GM12878 (cell line): ENCODE results near the gene CNGA1. TPM values are rescaled to one million over a fixed set of nuclear protein-coding genes. Genes with fewer than 3 reads are reported as not detected.
A peak's percentile ranks its signal among the peaks of the same experiment; 100 is the strongest.

ENCODE experiments used
- CEBPB ChIP-seq, 2 experiments: fragments of 150-350 bp in 1 of 2; IDR thresholded peaks; 2 replicates each; pipeline ENCODE4 v1.6.1; 2012 to 2014; ENCODE audit warnings: low read depth in 2 of 2, low read length in 2 of 2, borderline replicate concordance in 1 of 2, inconsistent platforms in 1 of 2
- CEBPZ ChIP-seq: fragments of 150-350 bp; IDR thresholded peaks from 2 replicates; pipeline ENCODE4 v1.6.1; 2016; ENCODE audit warnings: low read depth, low read length
- CHD4 ChIP-seq: fragments of 200-600 bp; sonication (generic); IDR thresholded peaks from 2 replicates; pipeline ENCODE4 v1.6.1; 2016; ENCODE audit warnings: mild to moderate bottlenecking
- CTCF ChIP-seq, 3 experiments: IDR thresholded peaks in 2 of 3; conservative IDR thresholded peaks in 1 of 3; 2 replicates each; pipeline ENCODE4 v1.5.1; 2011; ENCODE audit warnings: low read depth in 3 of 3, low read length in 3 of 3, mild to moderate bottlenecking in 3 of 3, control low read depth in 2 of 3, moderate library complexity in 2 of 3, inconsistent platforms in 1 of 3, mixed read lengths in 1 of 3; ENCODE audit not compliant: control insufficient read depth in 2 of 3, insufficient read depth in 1 of 3; ENCODE audit errors: extremely low read depth in 1 of 3
- HCFC1 ChIP-seq: fragments of 150-350 bp; IDR thresholded peaks from 2 replicates; pipeline ENCODE4 v1.6.1; 2014; ENCODE audit warnings: low read length
- MEF2A ChIP-seq: IDR thresholded peaks from 2 replicates; pipeline ENCODE4 v1.6.1; 2011; ENCODE audit warnings: low read depth, mild to moderate bottlenecking, low read length, moderate library complexity; ENCODE audit not compliant: insufficient read depth
- NFYB ChIP-seq: IDR thresholded peaks from 2 replicates; pipeline ENCODE4 v1.6.1; 2011; ENCODE audit warnings: low read depth, mild to moderate bottlenecking, low read length, improper control_type of control experiment, moderate library complexity; ENCODE audit not compliant: insufficient read depth
- PRDM15 ChIP-seq: fragments of 450-650 bp; formaldehyde crosslinking; IDR thresholded peaks from 2 replicates; pipeline ENCODE4 v1.4.0; 2020; ENCODE audit warnings: mild to moderate bottlenecking, moderate library complexity
- SP1 ChIP-seq: IDR thresholded peaks from one replicate; pipeline ENCODE4 v1.6.1; 2011; ENCODE audit warnings: low read depth, low read length
- TCF7 ChIP-seq: IDR thresholded peaks from 2 replicates; pipeline ENCODE4 v1.6.1; 2014; ENCODE audit warnings: antibody characterized with exemption, borderline replicate concordance
- ZNF24 ChIP-seq: fragments of 450-650 bp; IDR thresholded peaks from 2 replicates; pipeline ENCODE4 v1.6.1; 2017; ENCODE audit warnings: antibody characterized with exemption, mild to moderate bottlenecking
- ZNF687 ChIP-seq: fragments of 450-650 bp; IDR thresholded peaks from 2 replicates; pipeline ENCODE4 v1.6.1; 2017; ENCODE audit warnings: mild to moderate bottlenecking, moderate library complexity
- polyA plus RNA-seq, 11 experiments: library from polyadenylated mRNA; depleted of rRNA in 4 of 11; unstranded in 6 of 11; stranded (reverse) in 5 of 11; fragments of >200 nt; fragmentation: Nextera tagmentation in 4 of 11; fragmentation: Illumina TruSeq in 1 of 11; extraction: Ambion mirVana in 4 of 11; extraction: Trizol in 1 of 11; gene quantifications; 1 replicate in 1 of 11; 2 replicates in 10 of 11; pipeline versions ENCODE4 v1.2.1 to v1.2.3, GENCODE V29; 2011 to 2016; ENCODE audit warnings: inconsistent platforms in 2 of 11, missing spikeins in 2 of 11, low read depth in 1 of 11
- total RNA-seq, 4 experiments: library from RNA; depleted of rRNA in 3 of 4; stranded (reverse); fragments of >200 nt in 3 of 4; fragmentation: Illumina TruSeq in 1 of 4; extraction: Trizol in 1 of 4; gene quantifications; 2 replicates each; pipeline versions ENCODE4 v1.2.1 to v1.2.3, GENCODE V29; 2013 to 2021

Gene CNGA1
- total and polyA plus RNA-seq, 10 of the 15 experiments (the other 5 are each of a cell fraction or from before 2014, with no cell fraction given) = 0.38 to 14.2 (median 5.1) TPM

GRCh38 chr4:48016141-48017107 lies at the start of gene CNGA1, which contains the start of gene NIPAL1 (continued):
- TF ChIP-seq CEBPZ (no peak), HCFC1 (no peak), PRDM15 (no peak), MEF2A (no peak), SP1 (no peak), CHD4 (no peak), ZNF24 (peak; percentile 89), TCF7 (no peak), CEBPB (IDR thresholded peaks at IDR 0.05; ENCODE audit: borderline replicate concordance in 1 of 2, low read depth in 2 of 2, low read length in 2 of 2) (no peak), CTCF (IDR thresholded peaks at IDR 0.05 in 2 of 3, conservative IDR thresholded peaks at IDR 0.05 in 1 of 3; ENCODE audit: control insufficient read depth in 2 of 3, extremely low read depth in 1 of 3, insufficient read depth in 1 of 3, low read depth in 3 of 3, low read length in 3 of 3) (peak; percentile 41 to 52 (median 48); a peak in 5 of 6 replicates), NFYB (0 out of 2 replicates have a peak, but pooled peaks have one; percentile 56), ZNF687 (no peak)
